Upper lobe of left lung (tissue), 4 donors: ENCODE measurements around the gene MECP2.

Source experiments
- EP300 ChIP-seq, 4 donors: sonication (generic); formaldehyde crosslinking; IDR thresholded peaks; one replicate each; pipeline ENCODE4 v1.5.1; 2017; ENCODE audit warnings: antibody characterized with exemption in 4 of 4, control low read depth in 2 of 4
- POLR2A ChIP-seq, 4 donors: fragments of 450-650 bp; IDR thresholded peaks; one replicate each; pipeline ENCODE4 v1.5.1; 2016 to 2017; ENCODE audit warnings: antibody characterized with exemption in 4 of 4, mild to moderate bottlenecking in 2 of 4
- POLR2AphosphoS5 ChIP-seq, 2 donors: sonication (generic); formaldehyde crosslinking; IDR thresholded peaks; one replicate each; pipeline ENCODE4 v1.5.1; 2017; ENCODE audit warnings: antibody characterized with exemption in 2 of 2
- TF ChIP-seq, protein P1 (sequence below), 6 experiments: fragments of 450-650 bp in 4 of 6; fragments of 200-600 bp in 2 of 6; sonication (generic) in 2 of 6; IDR thresholded peaks; one replicate each; pipeline ENCODE4 v1.5.1; 2016 to 2019; ENCODE audit warnings: antibody characterized with exemption in 6 of 6

DNA sequence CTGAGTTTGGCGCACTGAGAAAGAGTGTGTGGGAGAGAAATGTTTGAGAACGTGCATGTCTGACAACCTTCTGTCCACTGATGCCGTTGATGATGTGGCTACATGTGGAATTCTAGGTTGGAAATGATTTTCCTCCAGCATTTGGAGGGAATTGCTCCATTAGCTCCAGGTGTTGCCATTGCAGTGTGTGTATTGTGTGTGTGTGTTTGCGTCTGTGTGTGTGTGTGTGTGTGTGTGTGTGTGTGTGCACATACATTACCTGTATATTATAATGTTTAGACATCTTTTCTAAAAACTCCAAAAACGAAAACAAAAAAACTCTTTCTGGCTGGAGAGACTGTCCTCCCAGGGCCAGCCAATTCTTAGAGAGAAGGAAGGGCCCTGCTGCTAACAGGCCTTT lies 18.2 kb upstream of the MECP2 start:
- TF ChIP-seq POLR2A (IDR thresholded peaks at IDR 0.05) (no peak), POLR2AphosphoS5 (IDR thresholded peaks at IDR 0.05) (no peak), EP300 (IDR thresholded peaks at IDR 0.05) (no peak)
- TF ChIP-seq, protein P1, sequence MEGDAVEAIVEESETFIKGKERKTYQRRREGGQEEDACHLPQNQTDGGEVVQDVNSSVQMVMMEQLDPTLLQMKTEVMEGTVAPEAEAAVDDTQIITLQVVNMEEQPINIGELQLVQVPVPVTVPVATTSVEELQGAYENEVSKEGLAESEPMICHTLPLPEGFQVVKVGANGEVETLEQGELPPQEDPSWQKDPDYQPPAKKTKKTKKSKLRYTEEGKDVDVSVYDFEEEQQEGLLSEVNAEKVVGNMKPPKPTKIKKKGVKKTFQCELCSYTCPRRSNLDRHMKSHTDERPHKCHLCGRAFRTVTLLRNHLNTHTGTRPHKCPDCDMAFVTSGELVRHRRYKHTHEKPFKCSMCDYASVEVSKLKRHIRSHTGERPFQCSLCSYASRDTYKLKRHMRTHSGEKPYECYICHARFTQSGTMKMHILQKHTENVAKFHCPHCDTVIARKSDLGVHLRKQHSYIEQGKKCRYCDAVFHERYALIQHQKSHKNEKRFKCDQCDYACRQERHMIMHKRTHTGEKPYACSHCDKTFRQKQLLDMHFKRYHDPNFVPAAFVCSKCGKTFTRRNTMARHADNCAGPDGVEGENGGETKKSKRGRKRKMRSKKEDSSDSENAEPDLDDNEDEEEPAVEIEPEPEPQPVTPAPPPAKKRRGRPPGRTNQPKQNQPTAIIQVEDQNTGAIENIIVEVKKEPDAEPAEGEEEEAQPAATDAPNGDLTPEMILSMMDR (IDR thresholded peaks at IDR 0.05) = no peak
